ENCODE results near the gene TCF7L1.

The TCF7L1 gene

DNA sequence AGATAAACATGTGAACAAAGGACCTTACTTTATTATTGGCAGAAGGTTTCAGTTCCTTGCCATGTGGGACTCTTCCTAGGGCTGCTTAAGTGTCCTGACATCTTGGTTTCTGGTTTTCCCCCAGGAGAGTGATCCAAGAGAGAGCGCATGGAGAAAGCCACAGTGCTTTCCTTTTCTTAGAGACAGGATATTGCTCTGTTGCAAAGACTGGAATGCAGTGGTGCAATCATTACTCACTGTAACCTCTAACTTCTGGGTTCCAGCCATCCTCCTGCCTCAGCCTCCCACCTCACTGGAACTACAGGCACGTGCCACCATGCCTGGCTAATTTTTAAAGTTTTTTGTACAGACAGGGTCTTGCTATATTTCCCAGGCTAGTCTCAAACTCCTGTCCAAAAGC is 38.1 kb upstream of the TCF7L1 start:
- Histone ChIP-seq H3K27ac (no peak overlapping the region), H3K4me3 (no peak overlapping the region)
- DNase-seq (ENCODE audit: low spot score) = no peak
- TF ChIP-seq, protein P1, sequence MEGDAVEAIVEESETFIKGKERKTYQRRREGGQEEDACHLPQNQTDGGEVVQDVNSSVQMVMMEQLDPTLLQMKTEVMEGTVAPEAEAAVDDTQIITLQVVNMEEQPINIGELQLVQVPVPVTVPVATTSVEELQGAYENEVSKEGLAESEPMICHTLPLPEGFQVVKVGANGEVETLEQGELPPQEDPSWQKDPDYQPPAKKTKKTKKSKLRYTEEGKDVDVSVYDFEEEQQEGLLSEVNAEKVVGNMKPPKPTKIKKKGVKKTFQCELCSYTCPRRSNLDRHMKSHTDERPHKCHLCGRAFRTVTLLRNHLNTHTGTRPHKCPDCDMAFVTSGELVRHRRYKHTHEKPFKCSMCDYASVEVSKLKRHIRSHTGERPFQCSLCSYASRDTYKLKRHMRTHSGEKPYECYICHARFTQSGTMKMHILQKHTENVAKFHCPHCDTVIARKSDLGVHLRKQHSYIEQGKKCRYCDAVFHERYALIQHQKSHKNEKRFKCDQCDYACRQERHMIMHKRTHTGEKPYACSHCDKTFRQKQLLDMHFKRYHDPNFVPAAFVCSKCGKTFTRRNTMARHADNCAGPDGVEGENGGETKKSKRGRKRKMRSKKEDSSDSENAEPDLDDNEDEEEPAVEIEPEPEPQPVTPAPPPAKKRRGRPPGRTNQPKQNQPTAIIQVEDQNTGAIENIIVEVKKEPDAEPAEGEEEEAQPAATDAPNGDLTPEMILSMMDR (IDR thresholded peaks at IDR 0.05) = no peak

DNA sequence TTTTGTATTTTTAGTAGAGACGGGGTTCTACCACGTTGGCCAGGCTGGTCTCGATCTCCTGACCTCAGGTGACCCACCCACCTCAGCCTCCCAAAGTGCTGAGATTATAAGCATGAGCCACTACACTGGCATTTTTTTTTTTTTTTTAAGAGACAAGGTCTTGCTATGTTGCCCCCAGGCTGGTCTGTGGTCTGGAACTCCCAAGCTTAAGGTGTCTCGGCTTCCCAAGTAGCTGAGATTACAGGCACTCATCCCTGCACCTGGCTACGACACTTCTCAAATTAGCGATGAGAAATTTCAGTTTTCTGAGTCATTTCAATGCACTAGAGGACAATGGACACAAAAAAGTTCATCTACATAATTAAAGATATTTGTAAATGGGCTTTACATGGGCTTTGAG is 36.6 kb upstream of the TCF7L1 start:
- TF ChIP-seq, protein P1 (IDR thresholded peaks at IDR 0.05) = no peak
- Histone ChIP-seq H3K27ac (no peak overlapping the region), H3K4me3 (no peak overlapping the region)
- no peak for DNase-seq (ENCODE audit: low spot score)

DNA sequence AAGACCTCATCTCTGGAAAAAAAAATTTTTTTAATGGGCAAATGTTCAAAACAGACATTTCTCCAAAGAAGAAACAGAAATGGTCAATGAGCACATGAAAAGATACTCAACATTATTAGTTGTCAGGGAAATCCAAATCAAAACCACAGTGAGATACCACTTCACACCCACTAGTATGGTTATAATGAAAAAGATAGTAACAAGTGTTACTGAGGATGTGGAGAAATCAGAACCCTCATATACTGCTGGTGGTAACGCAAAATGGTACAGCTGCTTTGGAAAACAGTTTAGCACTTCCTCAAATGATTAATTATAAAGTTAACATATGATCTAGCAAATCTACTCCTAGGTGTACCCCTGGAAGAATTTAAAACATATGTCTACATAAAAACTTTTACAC is 29.0 kb upstream of the TCF7L1 start:
- DNase-seq (ENCODE audit: low spot score) = no peak
- H3K27ac ChIP-seq = no peak overlapping the region
- no peak overlapping the region for H3K4me3 ChIP-seq
- TF ChIP-seq, protein P1 (IDR thresholded peaks at IDR 0.05) = no peak

DNA sequence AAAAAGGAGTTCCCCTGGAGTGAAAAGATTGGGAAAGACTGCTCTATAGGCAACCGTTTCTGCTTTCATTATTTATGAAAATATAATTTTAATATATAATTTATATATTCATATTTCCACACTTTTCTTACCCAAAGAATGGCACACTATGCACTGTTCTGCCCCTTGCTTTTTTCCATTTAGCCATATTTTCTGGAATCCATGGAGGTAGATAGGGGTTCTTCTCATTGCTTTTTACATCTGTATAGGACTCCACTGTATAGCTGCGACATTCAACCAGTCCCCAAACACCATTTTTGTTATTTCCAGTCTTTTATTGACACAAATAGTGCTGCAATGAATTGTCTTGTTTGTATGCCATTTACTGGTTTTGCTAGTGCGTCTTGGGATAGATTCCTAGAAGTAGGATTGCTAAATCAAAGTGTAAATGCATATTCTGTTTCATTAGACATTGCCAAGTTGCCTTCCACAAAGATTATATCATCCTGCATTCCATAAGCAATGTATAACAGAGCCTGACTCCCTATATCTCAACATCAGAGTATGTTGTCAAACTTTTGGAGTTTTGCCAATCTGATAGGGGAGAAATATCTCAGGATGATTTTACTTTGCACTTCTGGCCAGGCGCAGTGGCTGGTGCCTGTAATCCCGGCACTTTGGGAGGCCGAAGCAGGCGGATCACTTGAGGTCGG is 26.6 kb upstream of the TCF7L1 start:
- DNase-seq (ENCODE audit: low spot score) = no peak
- TF ChIP-seq, protein P1 (IDR thresholded peaks at IDR 0.05) = no peak
- H3K27ac ChIP-seq = no peak overlapping the region
- no peak overlapping the region for H3K4me3 ChIP-seq

DNA sequence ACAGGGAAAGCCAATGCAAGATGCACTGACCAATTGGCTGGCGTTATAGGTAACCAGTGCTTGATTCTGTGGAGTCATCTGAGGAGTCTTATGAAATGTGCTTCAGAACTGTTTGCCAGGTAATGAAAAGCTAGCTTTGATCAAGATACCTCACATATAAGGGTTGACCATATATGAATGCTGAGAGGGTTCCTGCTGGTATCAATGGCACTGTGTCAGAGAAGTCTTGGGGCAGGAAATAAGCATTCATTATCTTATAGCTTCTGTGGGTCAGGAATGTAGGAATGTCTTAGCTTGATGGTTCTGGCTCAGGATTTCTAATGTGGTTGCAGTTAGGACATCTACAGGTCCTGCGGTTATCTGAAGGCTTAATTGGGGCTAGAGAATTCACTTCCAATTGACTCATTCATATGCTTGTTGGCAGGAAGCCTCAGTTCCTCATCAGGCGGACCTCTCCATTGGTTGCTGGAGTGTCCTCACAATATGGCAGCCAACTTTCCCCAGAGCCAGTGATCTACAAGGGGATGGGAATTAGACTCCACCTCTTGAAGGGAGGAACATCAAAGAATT is 22.1 kb upstream of the TCF7L1 start:
- TF ChIP-seq, protein P1 (IDR thresholded peaks at IDR 0.05) = no peak
- no peak for DNase-seq (ENCODE audit: low spot score)
- Histone ChIP-seq H3K4me3 (no peak overlapping the region), H3K27ac (no peak overlapping the region)

DNA sequence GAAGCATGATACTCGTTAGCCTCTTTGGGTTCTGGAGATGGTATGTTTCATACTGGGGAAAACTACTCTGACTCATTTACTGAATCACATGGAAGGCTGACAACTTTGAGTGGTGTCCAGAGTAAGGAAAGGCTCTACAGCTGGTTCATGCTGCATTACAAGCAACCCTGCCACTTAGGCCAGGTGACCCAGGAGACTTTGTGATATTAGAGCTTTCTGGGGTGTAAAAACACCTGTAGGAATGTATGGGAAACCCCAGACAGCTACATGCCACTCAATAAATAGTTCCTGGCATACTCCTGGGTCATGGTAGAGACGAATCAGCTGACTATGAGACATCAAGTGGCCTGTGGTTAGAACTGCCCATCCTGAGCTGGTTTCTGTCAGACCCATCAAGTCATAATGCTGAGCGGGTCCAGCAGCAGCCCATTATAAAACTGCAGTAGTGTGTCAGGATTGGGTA is 21.3 kb upstream of the TCF7L1 start:
- no peak for DNase-seq (ENCODE audit: low spot score)
- TF ChIP-seq, protein P1 (IDR thresholded peaks at IDR 0.05) = no peak

More for the DNA sequence above, 21.3 kb upstream of the TCF7L1 start:
- no peak overlapping the region for H3K4me3 ChIP-seq
- H3K27ac ChIP-seq = no peak overlapping the region

Measured in coronary artery (tissue), 2 donors.